Activated CD4-positive, alpha-beta T cell treated with anti-CD3 and anti-CD28 coated beads for 24 hours (primary cell): ENCODE measurements around the gene LYRM4.

Experiments
- DNase-seq, 2 donors: peaks; one replicate each; pipeline ENCODE4 v3.0.0-alpha.2; 2020; ENCODE audit warnings: low read depth in 2 of 2

LYRM4 gene

GRCh38 chr6:5099537-5099936 lies 161.2 kb downstream of the LYRM4 start:
- DNase-seq: no peak

- no peak for DNase-seq
Observed at GRCh38 chr6:5098501-5099270, 162.1 kb downstream of the LYRM4 start.

GRCh38 chr6:5096482-5096881 lies 164.3 kb downstream of the LYRM4 start:
- DNase-seq: no peak

GRCh38 chr6:5095236-5095635 lies 165.5 kb downstream of the LYRM4 start:
- no peak for DNase-seq

- DNase-seq: no peak
Observed at GRCh38 chr6:5094327-5094726, 166.4 kb downstream of the LYRM4 start.

- DNase-seq: no peak
Observed at GRCh38 chr6:5093231-5094015, 167.3 kb downstream of the LYRM4 start.

- no peak for DNase-seq
Observed at GRCh38 chr6:5091210-5092069, 169.3 kb downstream of the LYRM4 start.

GRCh38 chr6:5090603-5091002 lies 170.1 kb downstream of the LYRM4 start:
- no peak for DNase-seq

- DNase-seq: no peak
Observed at GRCh38 chr6:5089481-5090438, 171.0 kb downstream of the LYRM4 start.

- DNase-seq: no peak
Observed at GRCh38 chr6:5088780-5089179, 172.0 kb downstream of the LYRM4 start.

GRCh38 chr6:5087389-5087788 lies 173.4 kb downstream of the LYRM4 start:
- DNase-seq: no peak

- no peak for DNase-seq
Observed at GRCh38 chr6:5086294-5086890, 174.4 kb downstream of the LYRM4 start.

GRCh38 chr6:5085648-5086293 lies 175.0 kb downstream of the LYRM4 start:
- DNase-seq: no peak

GRCh38 chr6:5084781-5085647 lies 175.7 kb downstream of the LYRM4 start, which contains the start of gene PPP1R3G:
Gene PPP1R3G (plus strand): TSS chr6:5085341. CDS start chr6:5085486, 145 bp downstream.
- DNase-seq: no peak

GRCh38 chr6:5084360-5084780 lies 176.4 kb downstream of the LYRM4 start:
- DNase-seq: no peak

GRCh38 chr6:5083813-5084359 lies 176.9 kb downstream of the LYRM4 start:
- no peak for DNase-seq

- DNase-seq: no peak
Observed at GRCh38 chr6:5083307-5083583, 177.5 kb downstream of the LYRM4 start.

- DNase-seq: no peak
Observed at GRCh38 chr6:5082487-5083306, 178.1 kb downstream of the LYRM4 start.
